Pancreas (tissue), 10 donors: Measurements from ENCODE around the gene HAGHL. TPM values are rescaled to one million over a fixed set of nuclear protein-coding genes. Genes with fewer than 3 reads are reported as not detected.

Source experiments
- ATAC-seq, 4 donors: fragments of 200-7000 bp; cut with Tn5 transposase; one replicate each; pipeline versions ENCODE4 v1.8.0 to v1.9.1; 2020; ENCODE audit warnings: mild to moderate bottlenecking in 4 of 4, moderate library complexity in 4 of 4
- DNase-seq, 6 donors: peaks; one replicate each; pipeline ENCODE4 v3.0.0-alpha.2; 2020
- FAIRE-seq: peaks from 2 replicates; lab custom pipeline; 2012; peaks lifted over from hg19 to GRCh38; lab: Jason Lieb, UNC
- H3K27ac ChIP-seq, 4 donors: fragments of 200-600 bp; sonication (generic); 1 replicate in 3 of 4; 2 replicates in 1 of 4; pipeline versions ENCODE4 v1.5.0 to v1.8.0; 2020
- H3K27me3 ChIP-seq, 4 donors: fragments of 200-600 bp; one replicate each; pipeline ENCODE4 v1.8.0; 2021
- H3K36me3 ChIP-seq, 3 donors: fragments of 200-600 bp; sonication (generic) in 1 of 3; one replicate each; pipeline versions ENCODE4 v1.5.0 to v1.8.0; 2020 to 2021
- H3K4me1 ChIP-seq, 3 donors: fragments of 200-600 bp; one replicate each; pipeline ENCODE4 v1.8.0; 2021
- H3K4me3 ChIP-seq, 4 donors: fragments of 200-600 bp; sonication (generic) in 2 of 4; one replicate each; pipeline versions ENCODE4 v1.5.0 to v1.8.0; 2020 to 2021
- H3K9me3 ChIP-seq, 4 donors: fragments of 200-600 bp; one replicate each; pipeline ENCODE4 v1.8.0; 2021
- CTCF ChIP-seq, 4 donors: fragments of 200-600 bp; sonication (generic) in 3 of 4; IDR thresholded peaks; one replicate each; pipeline versions ENCODE4 v1.5.0 to v1.8.0; 2021; ENCODE audit warnings: antibody characterized with exemption in 4 of 4
- WGBS, 2 donors: extraction: QIAGEN DNeasy Blood & Tissue Kit; methylation state at CpG; one replicate each; pipeline ENCODE4 v1.1.7; 2013; 5-methylcytosine and 5-hydroxymethylcytosine counted together
- intact Hi-C, 3 donors: fragments of 100-400 bp; cut with DNase I; formaldehyde crosslinking; loops; one replicate each; pipeline versions ENCODE4 v1.11.1 to v1.14.2; 2022
- polyA plus RNA-seq, 2 donors: library from polyadenylated mRNA; stranded (reverse); fragments of 200-250 nt; gene quantifications; one replicate each; pipeline ENCODE4 v1.2.3, GENCODE V29; 2013
- total RNA-seq, 6 donors: library from RNA; stranded (reverse); fragmentation: NEBNext Ultra II Directional in 4 of 6; extraction: Animal tissue kit (Norgen Biotek cat#: 25700) in 4 of 6; gene quantifications; one replicate each; pipeline versions ENCODE4 v1.2.1 to v1.2.4, GENCODE V29; 2021 to 2023
- donor health status: healthy with polysubstance abuse.
- donor health status: DM: no; HTN: no; CAD: no; lungs with moderate emphysema.
- donor health status: DM: no; HTN: no; CAD: no.
- donor health status: control.
- donor health status: control.
- donor health status: Bipolar disorder and iron deficiency.
- donor health status: DM: yes; HTN: yes; CAD: no.
- donor health status: DM: no; HTN: no; CAD: no.
- donor health status: DM: no; HTN: no; CAD: no.
- donor health status: DM: yes; HTN: yes; CAD: no.

The HAGHL gene
- total and polyA plus RNA-seq, 8 donors = 0.47 to 17.5 (median 1.6) TPM

DNA sequence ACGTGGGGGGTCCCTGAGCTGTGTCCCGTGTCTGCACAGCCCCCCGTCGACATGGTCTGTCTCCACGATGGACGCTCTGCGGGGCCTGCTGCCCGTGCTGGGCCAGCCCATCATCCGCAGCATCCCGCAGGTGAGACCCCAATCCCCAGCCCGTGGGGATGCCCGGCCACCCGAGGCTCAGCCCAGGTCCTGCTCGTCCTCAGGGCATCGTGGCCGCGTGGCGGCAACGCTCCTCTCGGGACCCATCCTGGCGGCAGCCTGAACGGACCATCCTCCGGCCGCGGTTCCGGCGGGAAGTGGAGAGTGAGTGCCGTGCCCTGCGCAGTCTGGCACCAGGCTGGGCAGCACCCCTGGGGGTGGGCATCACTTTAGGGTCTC, 38.6 kb downstream of the HAGHL start:
- Histone ChIP-seq H3K36me3 (no peaks in the 10 kb centered on the region), H3K4me3 (no peak overlapping the region), H3K9me3 (no peaks in the 10 kb centered on the region), H3K27ac (no peak overlapping the region), H3K4me1 (no peaks in the 10 kb centered on the region), H3K27me3 (no peaks in the 10 kb centered on the region)
- 74 to 87% methylated on average over 29 of the region's 29 CpGs for WGBS, 2 donors
- no peak for TF ChIP-seq CTCF (IDR thresholded peaks at IDR 0.05)
- DNase-seq (peak in 1 of 6 donors; percentile 28), ATAC-seq (no peak), FAIRE-seq (no peak)
- intact Hi-C loops = no loop called here

GRCh38 chr16:766008-766819, 39.3 kb downstream of the HAGHL start:
- TF ChIP-seq CTCF (IDR thresholded peaks at IDR 0.05) = no peak
- H3K9me3 ChIP-seq = no peaks in the 10 kb centered on the region
- H3K27ac ChIP-seq = no peak overlapping the region
- intact Hi-C loops = no loop called here
- ATAC-seq = no peak
- DNase-seq = no peak
- no peaks in the 10 kb centered on the region for H3K36me3 ChIP-seq
- FAIRE-seq = no peak
- WGBS, 2 donors = 69% methylated on average over 28 to 29 of the region's 29 CpGs
- no peak overlapping the region for H3K4me3 ChIP-seq
- H3K27me3 ChIP-seq = no peaks in the 10 kb centered on the region
- H3K4me1 ChIP-seq = no peaks in the 10 kb centered on the region

- H3K4me3 ChIP-seq = no peak overlapping the region
- H3K4me1 ChIP-seq = no peaks in the 10 kb centered on the region
- intact Hi-C loops = no loop called here
- no peaks in the 10 kb centered on the region for H3K27me3 ChIP-seq
- TF ChIP-seq CTCF (IDR thresholded peaks at IDR 0.05) = no peak
- ATAC-seq (no peak), DNase-seq (peak in 1 of 6 donors; percentile 76), FAIRE-seq (no peak)
- 59 to 66% methylated on average over 34 to 35 of the region's 48 CpGs for WGBS, 2 donors
- no peak overlapping the region for H3K27ac ChIP-seq
- no peaks in the 10 kb centered on the region for H3K9me3 ChIP-seq
- H3K36me3 ChIP-seq = no peaks in the 10 kb centered on the region
Measured at GRCh38 chr16:766820-767640, 40.1 kb downstream of the HAGHL start.

GRCh38 chr16:767743-768235, 40.9 kb downstream of the HAGHL start:
- TF ChIP-seq CTCF (IDR thresholded peaks at IDR 0.05) = no peak
- H3K27me3 ChIP-seq = no peaks in the 10 kb centered on the region
- H3K27ac ChIP-seq = no peak overlapping the region
- H3K9me3 ChIP-seq = no peaks in the 10 kb centered on the region
- WGBS, 2 donors = 46 to 53% methylated on average over 8 to 15 of the region's 38 CpGs
- no peak for ATAC-seq
- H3K36me3 ChIP-seq = no peaks in the 10 kb centered on the region
- intact Hi-C loops = no loop called here
- no peak overlapping the region for H3K4me3 ChIP-seq
- FAIRE-seq = no peak
- DNase-seq = no peak
- H3K4me1 ChIP-seq = no peaks in the 10 kb centered on the region
